OCI-LY1 (cell line): ENCODE results near the gene LIPC.

ENCODE experiments used
- H2AFZ ChIP-seq: fragments of 200-600 bp; sonication (generic), shearing (Covaris generic); 2 replicates; pipeline ENCODE4 v1.6.0; 2014; ENCODE audit warnings: antibody characterized with exemption, mild to moderate bottlenecking, low read length
- H3F3A ChIP-seq: fragments of 200-600 bp; sonication (generic), shearing (Covaris generic); 2 replicates; pipeline ENCODE4 v1.6.0; 2014; ENCODE audit warnings: mild to moderate bottlenecking, antibody characterized with exemption, low read length, moderate library complexity; ENCODE audit not compliant: insufficient read depth
- H3K27ac ChIP-seq: fragments of 200-600 bp; sonication (generic); 2 replicates; pipeline ENCODE4 v1.5.1; 2014; ENCODE audit warnings: low read length, mixed run types, mild to moderate bottlenecking, low read depth; ENCODE audit not compliant: poor library complexity, severe bottlenecking
- H3K27me3 ChIP-seq: fragments of 200-600 bp; sonication (generic); 2 replicates; pipeline ENCODE4 v1.6.0; 2014; ENCODE audit warnings: antibody characterized with exemption, mild to moderate bottlenecking, low read length, moderate library complexity; ENCODE audit not compliant: insufficient read depth
- H3K36me3 ChIP-seq: fragments of 200-600 bp; sonication (generic); 2 replicates; pipeline ENCODE4 v1.6.1; 2014; ENCODE audit warnings: mild to moderate bottlenecking, antibody characterized with exemption, low read length, moderate library complexity, mixed read lengths; ENCODE audit not compliant: insufficient read depth
- H3K4me1 ChIP-seq: fragments of 200-600 bp; sonication (generic); 2 replicates; pipeline ENCODE4 v1.5.1; 2014; ENCODE audit warnings: mild to moderate bottlenecking, low read length, moderate library complexity; ENCODE audit not compliant: insufficient read depth, severe bottlenecking
- H3K4me2 ChIP-seq: fragments of 200-600 bp; sonication (generic), shearing (Covaris generic); 2 replicates; pipeline ENCODE4 v1.6.1; 2014; ENCODE audit warnings: low read length
- H3K4me3 ChIP-seq: fragments of 200-600 bp; sonication (generic); 2 replicates; pipeline ENCODE4 v1.5.1; 2014; ENCODE audit warnings: low read length, low read depth, mild to moderate bottlenecking, mixed read lengths; ENCODE audit not compliant: poor library complexity, severe bottlenecking
- H3K79me2 ChIP-seq: fragments of 200-600 bp; shearing (Covaris generic); 2 replicates; pipeline ENCODE4 v1.6.1; 2016; ENCODE audit warnings: mixed run types, low read length, mixed read lengths; ENCODE audit not compliant: insufficient read depth
- H3K9ac ChIP-seq: fragments of 200-600 bp; sonication (generic), shearing (Covaris generic); 2 replicates; pipeline ENCODE4 v1.6.1; 2014; ENCODE audit warnings: mild to moderate bottlenecking, low read length, mixed read lengths
- H3K9me2 ChIP-seq: fragments of 200-600 bp; sonication (generic), shearing (Covaris generic); 2 replicates; pipeline ENCODE4 v1.6.1; 2014; ENCODE audit warnings: low read depth, mild to moderate bottlenecking, low read length, mixed read lengths
- H3K9me3 ChIP-seq: fragments of 200-600 bp; shearing (Covaris generic); 2 replicates; pipeline ENCODE4 v1.6.1; 2014; ENCODE audit warnings: low read length, mixed read lengths
- H4K20me1 ChIP-seq: fragments of 200-600 bp; sonication (generic), shearing (Covaris generic); 2 replicates; pipeline ENCODE4 v1.6.0; 2016; ENCODE audit warnings: mild to moderate bottlenecking, low read length; ENCODE audit not compliant: insufficient read depth
- EZH2 ChIP-seq: fragments of 200-600 bp; sonication (generic), shearing (Covaris generic); IDR thresholded peaks from 2 replicates; pipeline ENCODE4 v1.8.0; 2017; ENCODE audit warnings: borderline replicate concordance, mixed run types, mild to moderate bottlenecking, antibody characterized with exemption, low read length, moderate library complexity, mixed read lengths
- TF ChIP-seq, protein P1 (sequence below): fragments of 200-600 bp; sonication (generic), shearing (Covaris generic); IDR thresholded peaks from 2 replicates; pipeline ENCODE4 v1.5.1; 2017; ENCODE audit warnings: mild to moderate bottlenecking, antibody characterized with exemption, low read length, moderate library complexity, mixed read lengths

Gene LIPC

DNA sequence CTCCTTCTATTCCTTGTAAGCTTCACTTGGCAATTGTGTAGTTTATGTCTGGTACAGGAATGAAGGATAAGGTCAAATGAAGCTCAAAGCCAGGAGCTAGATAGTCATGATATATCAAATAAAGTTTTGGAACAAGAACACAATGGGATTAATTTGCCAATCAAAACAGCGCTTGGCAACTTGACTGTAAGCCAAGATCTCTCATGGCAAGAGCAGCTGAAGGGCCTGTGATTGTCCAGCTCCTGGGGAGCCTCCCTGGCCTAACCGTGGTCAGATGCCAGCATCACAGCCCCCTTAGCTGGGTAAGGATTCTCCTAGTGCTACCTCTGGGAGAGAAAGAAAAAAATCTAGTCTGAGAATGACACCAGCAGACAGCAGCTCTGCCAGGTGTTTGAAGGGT lies 97.2 kb downstream of the LIPC start:
- no peaks in the 10 kb centered on the region for H3K9me2 ChIP-seq
- H3K4me3 ChIP-seq = no peak overlapping the region
- H3K27me3 ChIP-seq = no peaks in the 10 kb centered on the region
- H2AFZ ChIP-seq = no peak overlapping the region
- TF ChIP-seq EZH2 = no peak
- TF ChIP-seq, protein P1, sequence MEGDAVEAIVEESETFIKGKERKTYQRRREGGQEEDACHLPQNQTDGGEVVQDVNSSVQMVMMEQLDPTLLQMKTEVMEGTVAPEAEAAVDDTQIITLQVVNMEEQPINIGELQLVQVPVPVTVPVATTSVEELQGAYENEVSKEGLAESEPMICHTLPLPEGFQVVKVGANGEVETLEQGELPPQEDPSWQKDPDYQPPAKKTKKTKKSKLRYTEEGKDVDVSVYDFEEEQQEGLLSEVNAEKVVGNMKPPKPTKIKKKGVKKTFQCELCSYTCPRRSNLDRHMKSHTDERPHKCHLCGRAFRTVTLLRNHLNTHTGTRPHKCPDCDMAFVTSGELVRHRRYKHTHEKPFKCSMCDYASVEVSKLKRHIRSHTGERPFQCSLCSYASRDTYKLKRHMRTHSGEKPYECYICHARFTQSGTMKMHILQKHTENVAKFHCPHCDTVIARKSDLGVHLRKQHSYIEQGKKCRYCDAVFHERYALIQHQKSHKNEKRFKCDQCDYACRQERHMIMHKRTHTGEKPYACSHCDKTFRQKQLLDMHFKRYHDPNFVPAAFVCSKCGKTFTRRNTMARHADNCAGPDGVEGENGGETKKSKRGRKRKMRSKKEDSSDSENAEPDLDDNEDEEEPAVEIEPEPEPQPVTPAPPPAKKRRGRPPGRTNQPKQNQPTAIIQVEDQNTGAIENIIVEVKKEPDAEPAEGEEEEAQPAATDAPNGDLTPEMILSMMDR = no peak
- H3K4me2 ChIP-seq = no peak overlapping the region
- no peaks in the 10 kb centered on the region for H3K4me1 ChIP-seq
- peaks cover 3% of the 10 kb centered on the region; the same call in 1 of the 2 replicates for H3K36me3 ChIP-seq
- no peak overlapping the region for H3K9ac ChIP-seq
- no peaks in the 10 kb centered on the region for H4K20me1 ChIP-seq
- no peaks in the 10 kb centered on the region for H3K79me2 ChIP-seq
- no peak overlapping the region for H3K27ac ChIP-seq
- H3F3A ChIP-seq = no peaks in the 10 kb centered on the region
- H3K9me3 ChIP-seq = no peaks in the 10 kb centered on the region

DNA sequence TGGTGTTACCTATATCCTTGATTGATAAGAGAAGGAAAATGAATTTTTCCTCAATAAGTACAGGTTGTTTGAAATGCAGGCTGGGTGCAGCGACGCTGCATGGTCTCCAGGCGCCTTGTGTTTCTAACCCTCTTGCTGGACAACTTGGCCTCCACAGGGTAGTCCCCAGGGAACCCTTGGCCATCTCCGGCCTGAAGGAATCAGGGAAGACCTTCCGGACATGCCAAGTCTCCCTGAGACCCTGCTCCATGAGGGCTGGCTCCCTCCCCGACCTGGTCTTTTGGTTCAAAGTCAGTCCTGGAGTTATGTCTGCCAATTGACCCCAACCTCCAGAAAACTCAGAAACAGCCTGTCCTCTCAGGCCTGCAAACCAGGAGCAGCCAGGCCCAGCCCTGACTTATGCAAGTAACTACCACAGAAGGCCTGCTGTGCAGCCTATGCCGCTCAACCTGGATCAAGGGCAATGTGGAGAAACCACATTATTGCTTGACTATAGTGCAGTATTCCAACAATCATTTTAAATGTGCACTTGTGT lies 98.3 kb downstream of the LIPC start:
- H3K27me3 ChIP-seq = no peaks in the 10 kb centered on the region
- H3K9me3 ChIP-seq = no peaks in the 10 kb centered on the region
- no peaks in the 10 kb centered on the region for H3K4me1 ChIP-seq
- peaks cover 3% of the 10 kb centered on the region; the same call in 1 of the 2 replicates for H3K36me3 ChIP-seq
- no peak overlapping the region for H2AFZ ChIP-seq
- no peak overlapping the region for H3K4me2 ChIP-seq
- no peak overlapping the region for H3K4me3 ChIP-seq
- no peaks in the 10 kb centered on the region for H3K79me2 ChIP-seq
- H3K9me2 ChIP-seq = no peaks in the 10 kb centered on the region
- H3K27ac ChIP-seq = no peak overlapping the region
- no peaks in the 10 kb centered on the region for H3F3A ChIP-seq
- TF ChIP-seq, protein P1 = no peak
- TF ChIP-seq EZH2 = no peak
- H4K20me1 ChIP-seq = no peaks in the 10 kb centered on the region
- no peak overlapping the region for H3K9ac ChIP-seq

- Histone ChIP-seq H3K79me2 (no peaks in the 10 kb centered on the region), H3K4me2 (no peak overlapping the region), H3K27me3 (no peaks in the 10 kb centered on the region; the same call in 1 of the 2 replicates), H3K9me3 (no peaks in the 10 kb centered on the region), H3K27ac (no peak overlapping the region), H2AFZ (no peak overlapping the region), H3K9ac (no peak overlapping the region), H3K36me3 (peaks cover 3% of the 10 kb centered on the region; the same call in 1 of the 2 replicates), H4K20me1 (no peaks in the 10 kb centered on the region), H3F3A (no peaks in the 10 kb centered on the region), H3K9me2 (no peaks in the 10 kb centered on the region), H3K4me3 (no peak overlapping the region), H3K4me1 (no peaks in the 10 kb centered on the region)
- TF ChIP-seq, protein P1 = no peak
- TF ChIP-seq EZH2 = no peak
These were observed 100.3 kb downstream of the LIPC start for GRCh38 chr15:58532126-58532525.
